ENCODE data around the gene MME.

- no peak for TF ChIP-seq FOXJ3 (CRISPR knock-in tag; IDR thresholded peaks at IDR 0.05; ENCODE audit: borderline replicate concordance)
- no peak for TF ChIP-seq CTCF (IDR thresholded peaks at IDR 0.05)
- no peak for TF ChIP-seq USF1 (CRISPR knock-in tag; IDR thresholded peaks at IDR 0.05)
- TF ChIP-seq RORB (CRISPR knock-in tag; IDR thresholded peaks at IDR 0.05), result no peak
- no peak for TF ChIP-seq MAX (CRISPR knock-in tag; IDR thresholded peaks at IDR 0.05)
- TF ChIP-seq TEAD1 (CRISPR knock-in tag; IDR thresholded peaks at IDR 0.05), result no peak
- TF ChIP-seq MLX (CRISPR knock-in tag; IDR thresholded peaks at IDR 0.05), result no peak
- TF ChIP-seq TEAD4 (CRISPR knock-in tag; IDR thresholded peaks at IDR 0.05), result no peak
- no peak for TF ChIP-seq ZNF121 (CRISPR knock-in tag; IDR thresholded peaks at IDR 0.05)
- no peak for TF ChIP-seq TCF7 (CRISPR knock-in tag; IDR thresholded peaks at IDR 0.05; ENCODE audit: low read depth)
- no peak for TF ChIP-seq FOXK1 (CRISPR knock-in tag; IDR thresholded peaks at IDR 0.05)
- no peak for TF ChIP-seq STAT6 (CRISPR knock-in tag; conservative IDR thresholded peaks at IDR 0.05; ENCODE audit: low read depth)
- no peak for TF ChIP-seq SP1 (CRISPR knock-in tag; conservative IDR thresholded peaks at IDR 0.05)
- TF ChIP-seq AFF4 (CRISPR knock-in tag; IDR thresholded peaks at IDR 0.05; ENCODE audit: borderline replicate concordance), result no peak
Observed at GRCh38 chr3:155076888-155077287, 3.2 kb upstream of the MME start.

All from WTC11 (cell line).